Hematopoietic multipotent progenitor cell treated with erythropoietin and hydrocortisone succinate and interleukin-3 and kit ligand, for 6 days (in vitro differentiated cells): ENCODE measurements around the gene CEP126.
A peak's percentile ranks its signal among the peaks of the same experiment; 100 is the strongest.

Source experiments
- DNase-seq: peaks from one replicate; pipeline ENCODE4 v3.0.0-alpha.2; 2015

CEP126 gene

DNA sequence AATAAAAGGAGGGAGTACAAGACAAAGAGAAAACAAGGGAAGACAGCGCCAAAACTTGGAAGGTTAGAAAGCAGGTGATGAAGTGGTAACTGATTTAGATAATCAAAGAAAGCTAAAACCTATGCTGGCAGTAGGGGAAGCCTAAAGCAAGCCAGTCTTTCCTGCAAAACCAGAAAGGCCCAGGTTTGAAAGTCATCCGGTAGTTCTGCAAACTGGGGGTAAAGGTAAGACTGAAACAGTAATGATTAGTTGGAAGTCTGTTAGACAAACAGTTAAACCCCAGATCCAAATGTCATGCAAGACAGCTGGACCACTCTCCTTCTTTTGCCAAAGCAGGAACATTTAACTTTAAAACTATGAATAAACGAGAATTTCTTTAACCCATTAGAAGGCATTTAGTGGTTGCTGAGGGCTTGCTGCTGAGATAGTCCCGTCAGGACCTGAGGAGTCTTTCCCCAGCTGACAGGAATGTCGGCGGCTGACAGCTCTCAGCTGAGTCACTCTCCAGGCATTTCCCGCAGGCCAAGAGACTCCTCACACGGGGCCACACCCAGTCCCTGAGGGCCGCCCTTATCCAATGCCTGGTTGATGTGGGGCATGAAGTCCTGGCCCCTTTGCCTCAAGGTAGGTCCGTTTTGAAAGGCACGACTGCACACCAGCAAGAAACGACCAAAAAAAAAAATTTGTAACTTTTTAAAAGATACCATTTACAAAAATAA is 96.1 kb downstream of the CEP126 start:
- no peak for DNase-seq

DNA sequence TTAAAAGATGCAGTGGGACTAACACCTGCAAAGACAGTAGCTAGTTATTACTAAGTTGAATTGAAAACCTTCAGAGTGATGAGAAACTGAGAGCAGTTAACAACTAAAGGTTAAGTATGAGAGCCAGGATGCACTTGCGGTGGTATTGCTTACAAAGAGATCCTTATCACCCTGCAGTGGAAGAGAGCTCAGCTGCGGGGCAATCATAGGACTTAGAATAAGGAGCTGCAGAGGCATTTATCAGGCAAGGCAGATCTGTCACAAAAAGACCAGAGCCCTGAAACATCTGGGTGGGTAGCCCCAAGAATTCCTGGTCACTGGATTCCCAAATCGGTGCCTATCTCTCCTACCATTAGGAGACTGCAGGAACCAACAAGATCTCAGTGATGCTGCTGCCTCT is 98.1 kb downstream of the CEP126 start:
- peak; percentile 8 for DNase-seq

DNA sequence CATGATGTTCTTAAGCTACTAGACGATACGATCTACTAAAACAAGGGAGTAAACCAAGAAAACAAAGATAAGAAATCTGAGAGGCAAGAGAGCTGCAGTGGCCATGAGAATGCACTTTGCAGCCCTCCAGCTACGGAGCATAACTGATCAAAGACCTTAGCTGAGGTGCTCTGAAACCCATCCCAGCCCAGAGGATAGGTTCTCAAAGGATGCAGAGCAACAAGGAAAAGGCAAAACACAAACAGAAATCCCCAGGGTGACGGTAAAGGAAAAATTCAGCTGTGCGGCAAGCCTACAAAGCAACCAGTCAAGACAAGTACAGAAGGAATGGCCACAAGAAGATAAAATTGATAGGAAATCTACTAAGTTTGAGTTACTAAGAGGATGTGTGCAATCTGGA is 99.9 kb downstream of the CEP126 start:
- no peak for DNase-seq

DNA sequence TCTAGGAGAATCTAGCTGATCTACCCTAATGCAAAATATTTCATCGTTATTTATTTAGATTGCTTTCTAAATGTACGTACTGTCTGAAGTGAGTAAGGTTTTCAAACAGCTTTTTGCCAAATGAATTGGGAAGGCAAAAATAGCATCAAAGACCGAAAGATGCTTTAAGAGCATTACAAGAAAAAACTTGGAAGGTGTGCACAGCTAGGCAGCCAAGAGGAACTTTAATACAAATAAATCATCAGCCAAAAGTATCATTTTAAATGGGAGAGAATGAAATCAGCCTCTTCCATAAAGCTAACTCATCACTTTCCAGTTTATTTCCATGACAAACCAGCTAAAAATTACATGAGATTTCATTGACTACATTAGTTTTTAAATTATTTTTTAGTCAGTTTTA is 102.2 kb downstream of the CEP126 start:
- no peak for DNase-seq

DNA sequence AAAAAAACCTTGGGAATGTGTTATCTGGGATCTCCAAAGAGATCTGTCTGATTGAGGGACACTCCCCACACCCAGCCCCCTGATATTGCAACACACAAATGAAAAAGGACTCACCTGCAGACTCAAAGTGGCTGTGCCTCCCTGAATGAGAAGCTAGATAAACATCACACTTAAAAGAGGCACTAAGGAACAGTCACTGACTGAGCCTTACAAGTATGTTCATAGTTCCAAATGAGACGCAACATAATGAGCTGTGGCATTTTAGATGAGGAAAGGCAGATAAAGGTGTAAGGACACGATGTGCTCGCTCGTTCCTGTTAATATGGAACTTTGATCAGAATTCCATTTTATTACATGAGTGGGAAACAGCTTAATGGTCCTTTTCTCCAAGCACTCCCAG is 111.4 kb downstream of the CEP126 start:
- no peak for DNase-seq

DNA sequence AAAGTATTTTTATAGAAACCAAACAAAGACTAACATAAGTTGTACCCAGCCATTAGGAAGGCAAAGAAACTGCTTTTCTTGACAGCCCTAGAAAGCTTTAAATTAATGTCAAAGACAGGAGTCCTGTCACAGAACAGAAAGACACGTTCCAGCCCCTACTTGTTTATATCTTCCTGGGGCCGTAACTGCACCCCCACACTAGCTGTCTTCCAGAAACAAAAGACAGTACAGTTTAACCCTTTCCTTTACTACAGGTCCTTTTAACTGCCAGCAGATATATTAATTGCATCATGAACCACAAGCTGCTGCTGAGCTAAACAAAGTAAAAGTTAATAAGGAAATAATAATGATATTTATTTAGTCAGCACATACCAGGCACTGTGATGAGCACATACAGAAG is 112.1 kb downstream of the CEP126 start:
- no peak for DNase-seq

DNA sequence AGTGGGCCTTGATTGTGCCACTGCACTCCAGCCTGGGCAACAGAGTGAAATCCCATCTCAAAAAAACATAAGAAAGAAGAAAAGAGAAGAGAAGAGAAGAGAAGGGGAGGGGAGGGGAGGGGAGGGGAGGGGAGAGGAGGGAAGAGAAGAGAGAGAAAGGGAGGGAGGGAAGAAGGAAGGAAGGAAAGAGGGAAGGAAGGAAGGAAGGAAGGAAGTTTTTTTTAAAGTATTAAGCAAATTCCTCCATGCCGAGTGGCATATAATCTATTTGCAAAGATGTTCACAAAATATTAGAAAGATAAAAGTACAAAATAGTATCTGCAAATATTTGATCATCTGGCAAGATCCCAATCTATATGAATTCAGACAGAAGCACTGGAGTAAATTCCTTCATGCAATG is 121.9 kb downstream of the CEP126 start:
- no peak for DNase-seq

DNA sequence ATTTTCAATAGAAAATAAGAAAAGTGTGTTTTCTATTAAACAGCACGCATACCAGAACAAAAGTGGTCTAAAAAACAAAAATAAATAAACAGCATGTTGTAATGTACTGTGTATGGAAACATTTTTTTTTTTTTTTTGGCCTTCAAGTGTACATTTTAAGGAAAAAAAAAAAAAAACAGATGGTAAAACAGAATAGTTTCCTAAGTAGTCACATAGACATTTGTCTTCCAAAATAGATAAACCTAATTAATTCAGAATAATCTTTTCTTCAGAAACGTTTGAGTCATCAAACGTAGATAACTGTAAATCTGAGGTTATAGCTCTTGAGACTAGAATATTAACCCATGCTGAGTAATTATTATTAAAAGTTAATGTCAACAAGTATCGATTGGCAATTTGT is 132.0 kb downstream of the CEP126 start:
- DNase-seq, result no peak

DNA sequence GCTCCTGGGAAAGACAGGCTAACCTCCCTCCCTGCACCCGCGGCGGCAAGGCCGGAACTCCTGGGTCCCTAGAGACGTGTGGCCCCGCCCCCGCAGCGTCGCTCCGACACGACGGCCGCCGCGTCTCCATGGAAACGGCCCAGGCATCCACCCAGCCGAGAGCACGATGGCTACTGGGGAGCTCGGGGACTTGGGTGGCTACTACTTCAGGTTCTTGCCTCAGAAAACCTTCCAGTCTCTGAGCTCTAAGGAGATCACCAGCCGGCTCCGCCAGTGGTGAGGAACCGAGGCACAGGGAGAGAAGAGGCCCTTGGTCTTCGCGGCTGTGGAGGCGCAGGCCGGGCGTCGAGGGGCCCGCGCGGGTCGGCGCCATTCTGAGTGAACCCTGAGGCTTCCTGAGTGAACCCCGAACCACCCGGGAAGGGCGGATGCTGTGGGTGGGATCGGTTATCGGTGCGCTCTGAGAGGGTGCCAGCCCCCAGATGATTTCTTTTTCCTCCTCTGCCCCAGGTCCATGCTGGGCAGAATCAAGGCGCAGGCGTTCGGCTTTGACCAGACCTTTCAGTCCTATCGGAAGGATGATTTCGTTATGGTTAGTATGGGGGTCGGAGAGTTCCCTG is 132.6 kb downstream of the CEP126 start, which contains the start of gene CFAP300:
TSS of gene CFAP300 (plus strand) at position 133 of the 620 bp plus-strand sequence. CDS start at position 167, 34 bp downstream.
- DNase-seq, result peak; percentile 21
